H9 (cell line): ENCODE data around the gene OR6S1. TPM values are rescaled to one million over a fixed set of nuclear protein-coding genes. Genes with fewer than 3 reads are reported as not detected.

Source experiments
- DNase-seq: peaks from one replicate; pipeline ENCODE4 v3.0.0-alpha.2; 2017
- H2AFZ ChIP-seq: one replicate; pipeline ENCODE4 v1.6.1; 2013; ENCODE audit warnings: mild to moderate bottlenecking, low read length, control low read depth, moderate library complexity
- H2AK5ac ChIP-seq: 2 replicates; pipeline ENCODE4 v1.6.1; 2013; ENCODE audit warnings: low read length, control low read depth, mixed read lengths; ENCODE audit not compliant: insufficient read length
- H2BK120ac ChIP-seq: one replicate; pipeline ENCODE4 v1.6.1; 2013; ENCODE audit warnings: low read depth, mild to moderate bottlenecking, low read length, control low read depth, inconsistent platforms; ENCODE audit not compliant: poor library complexity, severe bottlenecking
- H2BK12ac ChIP-seq: 2 replicates; pipeline ENCODE4 v1.6.1; 2013; ENCODE audit warnings: low read length, control low read depth, mixed read lengths, low read depth; ENCODE audit not compliant: insufficient read length
- H2BK15ac ChIP-seq: 2 replicates; pipeline ENCODE4 v1.6.1; 2013; ENCODE audit warnings: low read depth, low read length, control low read depth
- H2BK20ac ChIP-seq: one replicate; pipeline ENCODE4 v1.6.1; 2013; ENCODE audit warnings: low read depth, mild to moderate bottlenecking, low read length, control low read depth, inconsistent platforms; ENCODE audit not compliant: poor library complexity, severe bottlenecking
- H2BK5ac ChIP-seq: 2 replicates; pipeline ENCODE4 v1.6.1; 2013; ENCODE audit warnings: low read length, control low read depth, mixed read lengths; ENCODE audit not compliant: insufficient read length
- H3K14ac ChIP-seq: 2 replicates; pipeline ENCODE4 v1.6.1; 2013; ENCODE audit warnings: low read length, control low read depth; ENCODE audit not compliant: insufficient read depth
- H3K18ac ChIP-seq: 2 replicates; pipeline ENCODE4 v1.6.1; 2013; ENCODE audit warnings: low read depth, mild to moderate bottlenecking, mixed read lengths, low read length, control low read depth; ENCODE audit not compliant: insufficient read length
- H3K23ac ChIP-seq: 2 replicates; pipeline ENCODE4 v1.6.1; 2013; ENCODE audit warnings: low read length, control low read depth, mixed read lengths, low read depth; ENCODE audit not compliant: insufficient read length
- H3K23me2 ChIP-seq: 2 replicates; pipeline ENCODE4 v1.6.1; 2013; ENCODE audit warnings: low read depth, mild to moderate bottlenecking, mixed read lengths, low read length, control low read depth; ENCODE audit not compliant: insufficient read length, poor library complexity, severe bottlenecking
- H3K27ac ChIP-seq: 2 replicates; pipeline ENCODE4 v1.5.1; 2013; ENCODE audit warnings: low read length, control low read depth, mixed read lengths, low read depth; ENCODE audit not compliant: insufficient read length
- H3K27me3 ChIP-seq: 2 replicates; pipeline ENCODE4 v1.6.1; 2013; ENCODE audit warnings: low read length, control low read depth, inconsistent platforms; ENCODE audit not compliant: insufficient read depth
- H3K4ac ChIP-seq: 2 replicates; pipeline ENCODE4 v1.6.1; 2013; ENCODE audit warnings: low read depth, mild to moderate bottlenecking, control low read depth, inconsistent platforms, low read length, moderate library complexity
- H3K4me1 ChIP-seq: 2 replicates; pipeline ENCODE4 v1.6.1; 2013; ENCODE audit warnings: low read length, control low read depth, inconsistent platforms; ENCODE audit not compliant: insufficient read depth
- H3K4me2 ChIP-seq: 2 replicates; pipeline ENCODE4 v1.6.1; 2013; ENCODE audit warnings: low read length, control low read depth, mixed read lengths; ENCODE audit not compliant: insufficient read length, insufficient read depth
- H3K56ac ChIP-seq: 2 replicates; pipeline ENCODE4 v1.6.1; 2013; ENCODE audit warnings: low read depth, mild to moderate bottlenecking, mixed read lengths, low read length, control low read depth; ENCODE audit not compliant: insufficient read length
- H3K79me1 ChIP-seq: 2 replicates; pipeline ENCODE4 v1.6.1; 2013; ENCODE audit warnings: low read depth, mild to moderate bottlenecking, moderate library complexity, low read length, control low read depth, inconsistent platforms; ENCODE audit not compliant: insufficient read depth, poor library complexity, severe bottlenecking
- H3K79me2 ChIP-seq: 2 replicates; pipeline ENCODE4 v1.6.1; 2013; ENCODE audit warnings: low read length, control low read depth, inconsistent platforms; ENCODE audit not compliant: insufficient read depth
- H3K9ac ChIP-seq: 2 replicates; pipeline ENCODE4 v1.6.1; 2013; ENCODE audit warnings: low read length, control low read depth, mixed read lengths; ENCODE audit not compliant: insufficient read length; ENCODE audit errors: extremely low read depth
- H3K9me3 ChIP-seq: one replicate; pipeline ENCODE4 v1.6.1; 2013; ENCODE audit warnings: low read depth, low read length, inconsistent platforms; ENCODE audit not compliant: control insufficient read depth
- H3T11ph ChIP-seq: one replicate; pipeline ENCODE4 v1.6.1; 2013; ENCODE audit warnings: mild to moderate bottlenecking, low read length, control low read depth, inconsistent platforms
- H4K20me1 ChIP-seq: one replicate; pipeline ENCODE4 v1.6.1; 2013; ENCODE audit not compliant: control insufficient read depth, insufficient read length, insufficient read depth
- H4K5ac ChIP-seq: 2 replicates; pipeline ENCODE4 v1.6.1; 2013; ENCODE audit warnings: low read depth, mild to moderate bottlenecking, mixed read lengths, low read length, control low read depth; ENCODE audit not compliant: insufficient read length
- H4K8ac ChIP-seq: replicated peaks from 2 replicates; pipeline ENCODE4 v1.6.1; 2013; ENCODE audit warnings: low read length, control low read depth, mixed read lengths, low read depth; ENCODE audit not compliant: insufficient read length
- H4K91ac ChIP-seq: 2 replicates; pipeline ENCODE4 v1.6.1; 2013; ENCODE audit warnings: low read depth, mild to moderate bottlenecking, moderate library complexity, mixed read lengths, low read length, control low read depth; ENCODE audit not compliant: insufficient read length
- H3K27ac Mint-ChIP-seq, 3 experiments: 2 replicates in 2 of 3; 3 replicates in 1 of 3; pipeline ENCODE4 v1.8.0; 2020 to 2021; ENCODE audit warnings: mixed read lengths in 3 of 3, mild to moderate bottlenecking in 1 of 3, moderate library complexity in 1 of 3
- H3K27me3 Mint-ChIP-seq: 2 replicates; pipeline ENCODE4 v1.8.0; 2021; ENCODE audit warnings: low read depth, mild to moderate bottlenecking, moderate library complexity, mixed read lengths
- H3K36me3 Mint-ChIP-seq, 3 experiments: 2 replicates in 2 of 3; 3 replicates in 1 of 3; pipeline ENCODE4 v1.8.0; 2020 to 2021; ENCODE audit warnings: low read depth in 3 of 3, mixed read lengths in 3 of 3; ENCODE audit not compliant: insufficient read depth in 1 of 3
- H3K4me1 Mint-ChIP-seq, 2 experiments: 2 replicates each; pipeline ENCODE4 v1.8.0; 2020; ENCODE audit warnings: mixed read lengths in 2 of 2
- H3K4me3 Mint-ChIP-seq, 2 experiments: 2 replicates in 1 of 2; 3 replicates in 1 of 2; pipeline ENCODE4 v1.8.0; 2020 to 2021; ENCODE audit warnings: mild to moderate bottlenecking in 2 of 2, mixed read lengths in 2 of 2, moderate library complexity in 1 of 2
- H3K9me3 Mint-ChIP-seq, 2 experiments: 2 replicates in 1 of 2; 3 replicates in 1 of 2; pipeline ENCODE4 v1.8.0; 2020; ENCODE audit warnings: mild to moderate bottlenecking in 2 of 2, mixed read lengths in 2 of 2, moderate library complexity in 1 of 2
- WGBS: extraction: QIAGEN DNeasy Blood & Tissue Kit; methylation state at CpG from one replicate; pipeline ENCODE4 v1.1.7; 2013; ENCODE audit warnings: missing lambda C conversion rate, low lambda C conversion rate, mixed read lengths; ENCODE audit not compliant: insufficient read length; ENCODE audit errors: extremely low coverage; 5-methylcytosine and 5-hydroxymethylcytosine counted together
- total RNA-seq: library from RNA; stranded (reverse); gene quantifications from 2 replicates; pipeline ENCODE4 v1.2.1, GENCODE V29; 2021
- TF ChIP-seq, protein P1 (sequence below): fragments of 200-600 bp; sonication (generic); conservative IDR thresholded peaks from 3 replicates; pipeline ENCODE4 v1.8.0; 2021; ENCODE audit warnings: antibody characterized with exemption, mild to moderate bottlenecking

The OR6S1 gene
- total RNA-seq, 1 experiment from 2014 or later, result not detected

DNA sequence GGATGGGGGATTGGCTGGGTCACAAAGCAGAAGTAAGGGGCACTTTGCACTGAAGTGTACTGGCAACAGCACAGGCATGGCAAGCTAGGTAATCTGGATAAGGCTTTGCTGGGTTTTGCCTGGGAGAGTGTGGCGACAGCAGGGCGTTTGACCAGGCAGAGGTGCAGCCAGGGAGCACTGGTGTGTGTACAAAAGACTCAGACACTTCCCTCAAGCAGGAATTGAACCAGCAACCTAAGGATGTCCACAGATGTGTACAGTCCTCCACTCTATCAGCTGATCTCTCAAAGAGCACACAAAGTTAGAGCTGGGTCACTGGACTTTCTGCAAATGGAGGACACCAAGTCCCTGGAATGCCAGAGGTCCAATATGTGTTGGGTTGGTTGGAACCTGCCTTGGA lies 27.5 kb upstream of the OR6S1 start:
- H3K4me3 Mint-ChIP-seq, result no peak overlapping the region
- Histone ChIP-seq H3K4me2 (no peak overlapping the region), H3K27me3 (no peaks in the 10 kb centered on the region), H2AK5ac (no peak overlapping the region), H3K9me3 (no peaks in the 10 kb centered on the region), H2BK5ac (no peak overlapping the region), H4K5ac (no peak overlapping the region), H3K27ac (no peak overlapping the region), H3K9ac (no peak overlapping the region), H2BK12ac (no peak overlapping the region), H4K20me1 (peaks cover 3% of the 10 kb centered on the region), H3K4me1 (no peaks in the 10 kb centered on the region), H3K23me2 (no peaks in the 10 kb centered on the region), H3K56ac (no peak overlapping the region), H3K4ac (no peak overlapping the region), H2BK15ac (no peak overlapping the region), H2BK120ac (no peak overlapping the region), H2AFZ (no peak overlapping the region), H3T11ph (no peak overlapping the region), H4K91ac (no peak overlapping the region), H3K79me2 (no peaks in the 10 kb centered on the region), H3K14ac (no peak overlapping the region), H3K23ac (no peak overlapping the region), H3K18ac (no peak overlapping the region), H2BK20ac (no peak overlapping the region), H4K8ac (no peak overlapping the region), H3K79me1 (no peaks in the 10 kb centered on the region)
- no peak overlapping the region for H3K27ac Mint-ChIP-seq
- H3K4me1 Mint-ChIP-seq, result peaks cover 0 to 4% of the 10 kb centered on the region in 2 experiments; a peak in 2 of 4 replicates
- H3K9me3 Mint-ChIP-seq, result no peaks in the 10 kb centered on the region; a peak in 1 of 5 replicates
- TF ChIP-seq, protein P1, sequence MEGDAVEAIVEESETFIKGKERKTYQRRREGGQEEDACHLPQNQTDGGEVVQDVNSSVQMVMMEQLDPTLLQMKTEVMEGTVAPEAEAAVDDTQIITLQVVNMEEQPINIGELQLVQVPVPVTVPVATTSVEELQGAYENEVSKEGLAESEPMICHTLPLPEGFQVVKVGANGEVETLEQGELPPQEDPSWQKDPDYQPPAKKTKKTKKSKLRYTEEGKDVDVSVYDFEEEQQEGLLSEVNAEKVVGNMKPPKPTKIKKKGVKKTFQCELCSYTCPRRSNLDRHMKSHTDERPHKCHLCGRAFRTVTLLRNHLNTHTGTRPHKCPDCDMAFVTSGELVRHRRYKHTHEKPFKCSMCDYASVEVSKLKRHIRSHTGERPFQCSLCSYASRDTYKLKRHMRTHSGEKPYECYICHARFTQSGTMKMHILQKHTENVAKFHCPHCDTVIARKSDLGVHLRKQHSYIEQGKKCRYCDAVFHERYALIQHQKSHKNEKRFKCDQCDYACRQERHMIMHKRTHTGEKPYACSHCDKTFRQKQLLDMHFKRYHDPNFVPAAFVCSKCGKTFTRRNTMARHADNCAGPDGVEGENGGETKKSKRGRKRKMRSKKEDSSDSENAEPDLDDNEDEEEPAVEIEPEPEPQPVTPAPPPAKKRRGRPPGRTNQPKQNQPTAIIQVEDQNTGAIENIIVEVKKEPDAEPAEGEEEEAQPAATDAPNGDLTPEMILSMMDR, result no peak
- no peaks in the 10 kb centered on the region for H3K36me3 Mint-ChIP-seq
- peaks cover 27% of the 10 kb centered on the region for H3K27me3 Mint-ChIP-seq
- no CpG with 5 or more reads among the region's 2 CpGs for WGBS
- no peak for DNase-seq
